ENCODE results near the gene CHST2. TPM values are rescaled to one million over a fixed set of nuclear protein-coding genes. Genes with fewer than 3 reads are reported as not detected.
"Not testable (repeated sequence)": the region's sequence is repeated elsewhere in the genome, so short reads cannot be mapped to it uniquely, and the experiment has no call there.

The CHST2 gene, protein sequence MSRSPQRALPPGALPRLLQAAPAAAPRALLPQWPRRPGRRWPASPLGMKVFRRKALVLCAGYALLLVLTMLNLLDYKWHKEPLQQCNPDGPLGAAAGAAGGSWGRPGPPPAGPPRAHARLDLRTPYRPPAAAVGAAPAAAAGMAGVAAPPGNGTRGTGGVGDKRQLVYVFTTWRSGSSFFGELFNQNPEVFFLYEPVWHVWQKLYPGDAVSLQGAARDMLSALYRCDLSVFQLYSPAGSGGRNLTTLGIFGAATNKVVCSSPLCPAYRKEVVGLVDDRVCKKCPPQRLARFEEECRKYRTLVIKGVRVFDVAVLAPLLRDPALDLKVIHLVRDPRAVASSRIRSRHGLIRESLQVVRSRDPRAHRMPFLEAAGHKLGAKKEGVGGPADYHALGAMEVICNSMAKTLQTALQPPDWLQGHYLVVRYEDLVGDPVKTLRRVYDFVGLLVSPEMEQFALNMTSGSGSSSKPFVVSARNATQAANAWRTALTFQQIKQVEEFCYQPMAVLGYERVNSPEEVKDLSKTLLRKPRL
- total RNA-seq = 13.4 TPM
- long read RNA-seq, partial matches to known transcripts = 0 of 12 reads
- long read RNA-seq, other reads (novel, unspliced or antisense) = 12 of 12 reads

- no peak for DNase-seq (ENCODE audit: low spot score)
Measured at GRCh38 chr3:143119009-143119914, at the start of gene CHST2. Gene CHST2, plus strand, starts transcription at chr3:143119771. Its CDS starts 1,046 bp downstream, at chr3:143120817.

- no peak for DNase-seq (ENCODE audit: low spot score)
Measured at GRCh38 chr3:143070977-143071551, 48.5 kb upstream of the CHST2 start.

GRCh38 chr3:143071776-143072175 is 47.8 kb upstream of the CHST2 start:
- DNase-seq (ENCODE audit: low spot score) = no peak

- not testable (repeated sequence) for DNase-seq (ENCODE audit: low spot score)
Measured at GRCh38 chr3:143072298-143073020, 47.1 kb upstream of the CHST2 start.

DNA sequence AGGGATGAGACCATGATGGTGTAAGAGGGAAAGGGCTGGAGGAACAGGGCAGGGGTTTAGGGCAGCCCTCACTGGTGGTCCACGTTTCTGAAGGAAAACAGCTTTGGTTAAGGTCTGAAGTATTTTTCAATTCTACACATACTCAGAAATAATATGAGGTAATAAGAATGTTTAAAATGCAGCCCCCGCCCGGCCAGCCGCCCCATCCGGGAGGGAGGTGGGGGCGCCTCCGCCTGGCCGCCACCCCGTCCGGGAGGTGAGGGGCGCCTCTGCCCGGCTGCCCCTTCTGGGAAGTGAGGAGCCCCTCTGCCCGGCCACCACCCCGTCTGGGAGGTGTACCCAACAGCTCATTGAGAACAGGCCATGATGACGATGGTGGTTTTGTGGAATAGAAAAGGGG is 46.0 kb upstream of the CHST2 start:
- DNase-seq (ENCODE audit: low spot score) = not testable (repeated sequence)

DNA sequence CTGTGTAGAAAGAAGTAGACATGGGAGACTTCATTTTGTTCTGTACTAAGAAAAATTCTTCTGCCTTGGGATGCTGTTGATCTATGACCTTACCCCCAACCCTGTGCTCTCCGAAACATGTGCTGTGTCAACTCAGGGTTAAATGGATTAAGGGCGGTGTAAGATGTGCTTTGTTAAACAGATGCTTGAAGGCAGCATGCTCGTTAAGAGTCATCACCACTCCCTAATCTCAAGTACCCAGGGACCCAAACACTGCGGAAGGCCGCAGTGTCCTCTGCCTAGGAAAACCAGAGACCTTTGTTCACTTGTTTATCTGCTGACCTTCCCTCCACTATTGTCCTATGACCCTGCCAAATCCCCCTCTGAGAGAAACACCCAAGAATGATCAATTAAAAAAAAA is 45.6 kb upstream of the CHST2 start:
- DNase-seq (ENCODE audit: low spot score) = not testable (repeated sequence)

DNA sequence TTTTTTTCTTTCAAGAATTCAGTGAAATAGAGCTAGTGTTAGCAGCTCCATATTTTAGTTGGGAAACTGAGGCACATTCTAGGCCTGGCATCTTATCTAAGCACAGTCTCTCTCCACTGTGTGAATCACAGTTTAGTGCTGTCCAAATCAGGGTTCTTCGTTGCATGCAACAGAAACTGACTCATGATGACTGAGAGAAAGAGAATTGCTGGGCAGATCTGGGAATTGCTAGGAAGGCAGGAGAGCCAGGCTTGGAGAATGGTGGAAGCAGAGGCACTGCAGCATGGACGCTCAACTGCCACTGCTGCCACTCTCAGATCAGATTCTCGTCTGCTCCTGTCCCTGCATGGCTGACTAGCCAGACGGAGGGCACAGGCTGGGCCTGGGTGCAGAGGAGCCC is 40.7 kb upstream of the CHST2 start:
- no peak for DNase-seq (ENCODE audit: low spot score)

GRCh38 chr3:143080196-143080595 is 39.4 kb upstream of the CHST2 start:
- DNase-seq (ENCODE audit: low spot score) = no peak

GRCh38 chr3:143081365-143081764 is 38.2 kb upstream of the CHST2 start:
- DNase-seq (ENCODE audit: low spot score) = no peak

- DNase-seq (ENCODE audit: low spot score) = no peak
Measured at GRCh38 chr3:143081844-143082778, 37.5 kb upstream of the CHST2 start.

DNA sequence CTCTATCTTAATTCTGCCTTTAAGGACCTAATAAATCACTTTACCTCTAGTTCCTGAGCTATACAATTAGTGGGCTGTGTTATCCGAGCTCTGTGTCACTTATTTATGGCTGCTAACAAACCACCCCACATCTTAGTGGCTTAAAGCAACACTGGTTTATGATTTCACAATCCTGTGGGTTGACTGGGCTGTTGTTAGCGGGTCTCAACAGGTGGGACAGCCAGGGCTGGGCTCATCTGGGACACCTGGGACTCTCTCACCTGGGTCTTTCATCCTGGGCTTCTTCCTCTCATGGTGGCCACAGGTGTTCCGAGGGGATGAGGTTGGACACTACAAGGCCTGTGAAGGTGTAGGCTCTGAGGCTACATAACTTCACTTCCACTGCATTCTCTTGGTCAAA is 35.8 kb upstream of the CHST2 start:
- DNase-seq (ENCODE audit: low spot score) = no peak

DNA sequence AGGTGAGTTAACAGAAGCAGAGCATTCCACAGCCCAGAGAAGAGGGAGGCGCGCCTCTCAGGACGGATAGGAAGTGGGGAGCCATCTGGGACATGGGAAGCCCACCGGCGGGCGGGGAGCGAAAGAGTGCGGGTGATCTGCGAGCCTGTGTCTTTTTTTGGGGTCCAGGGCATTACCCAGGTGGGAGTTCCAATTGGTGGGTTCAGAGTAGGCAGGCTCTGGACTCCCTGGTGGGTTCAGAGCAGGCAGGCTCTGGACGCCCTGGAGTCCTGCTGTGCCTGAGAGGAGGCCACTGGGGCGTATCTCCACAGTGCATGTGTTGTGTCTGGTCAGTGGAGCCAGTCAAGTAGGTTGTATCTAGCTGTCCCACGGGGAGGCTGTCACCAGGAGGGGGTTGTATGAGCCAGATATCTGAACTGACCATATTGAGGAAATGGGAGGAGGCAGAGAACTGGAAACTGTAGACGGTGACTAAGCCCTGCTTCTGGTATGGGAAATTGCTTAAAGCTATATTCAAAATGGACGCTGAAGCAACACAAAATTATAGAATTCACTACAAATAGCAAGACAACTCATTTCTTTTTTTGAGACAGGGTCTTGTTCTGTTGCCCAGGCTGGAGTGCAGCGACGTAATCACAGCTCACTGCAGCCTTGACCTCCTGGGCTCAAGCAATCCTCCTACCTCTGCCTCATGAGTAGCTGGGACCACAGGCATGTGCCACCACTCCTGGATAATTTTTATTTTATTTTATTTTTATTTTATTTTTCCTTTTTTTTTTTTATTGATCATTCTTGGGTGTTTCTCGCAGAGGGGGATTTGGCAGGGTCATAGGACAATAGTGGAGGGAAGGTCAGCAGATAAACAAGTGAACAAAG is 34.5 kb upstream of the CHST2 start:
- no peak for DNase-seq (ENCODE audit: low spot score)

DNA sequence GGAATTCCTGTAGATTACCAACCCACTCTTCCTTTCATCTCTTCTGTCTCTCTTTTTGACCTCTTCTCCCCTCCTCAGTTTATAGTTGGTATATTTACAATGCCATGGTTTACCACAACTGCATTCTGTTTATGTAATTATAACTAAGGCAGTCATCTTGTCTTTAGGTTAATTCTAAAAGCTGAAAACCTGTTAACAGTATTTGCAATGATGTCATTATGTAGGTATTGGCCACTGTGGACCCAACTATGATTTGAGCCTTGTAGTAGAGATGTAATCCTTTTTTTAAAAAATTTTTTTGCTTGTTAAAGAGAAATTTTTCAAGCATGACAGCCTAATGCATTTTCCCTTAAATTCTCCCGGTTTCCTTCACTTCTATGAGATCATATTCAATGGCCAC is 30.7 kb upstream of the CHST2 start:
- no peak for DNase-seq (ENCODE audit: low spot score)

- DNase-seq (ENCODE audit: low spot score) = no peak
Measured at GRCh38 chr3:143089965-143090364, 29.6 kb upstream of the CHST2 start.

DNA sequence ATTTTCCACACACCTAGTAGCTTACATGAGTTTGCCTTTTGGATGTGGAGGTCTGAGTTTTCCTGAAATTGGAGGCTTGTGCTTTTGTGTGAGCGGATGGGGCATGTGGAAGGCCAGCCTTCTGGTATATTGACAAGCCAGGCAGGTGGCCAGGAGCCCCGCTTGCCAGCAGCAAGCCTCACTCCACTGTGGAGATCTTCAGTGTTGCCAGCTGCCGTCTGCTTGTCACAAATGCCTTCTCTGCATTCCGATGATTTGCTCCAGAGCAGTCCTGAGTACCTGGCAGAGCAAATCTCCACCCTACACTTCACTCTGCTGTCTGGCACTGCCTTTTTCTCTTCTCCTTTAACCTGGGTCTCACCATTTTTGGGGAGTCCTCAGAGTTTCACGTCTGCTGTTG is 29.1 kb upstream of the CHST2 start:
- DNase-seq (ENCODE audit: low spot score) = no peak

GRCh38 chr3:143090976-143091837 is 28.4 kb upstream of the CHST2 start:
- DNase-seq (ENCODE audit: low spot score) = no peak

GRCh38 chr3:143092191-143092590 is 27.4 kb upstream of the CHST2 start:
- DNase-seq (ENCODE audit: low spot score) = no peak

DNA sequence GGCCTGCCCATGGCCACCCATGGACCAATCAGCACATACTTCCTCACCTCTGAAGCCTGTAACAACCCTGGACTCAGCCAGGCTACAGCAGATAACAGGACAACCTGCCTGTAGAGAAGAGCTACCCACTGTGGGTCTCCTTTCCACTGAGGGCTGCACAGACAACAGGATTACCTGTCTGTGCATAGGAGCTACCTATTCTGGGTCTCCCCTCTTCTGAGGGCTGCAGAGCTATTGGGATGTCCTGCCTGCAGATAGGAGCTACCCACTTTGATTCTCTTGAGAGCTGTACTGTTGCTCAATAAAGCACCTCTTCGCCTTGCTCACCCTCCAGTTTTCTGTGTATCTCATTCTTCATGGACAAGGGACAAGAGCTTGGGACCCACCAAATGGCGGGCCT is 23.8 kb upstream of the CHST2 start:
- no peak for DNase-seq (ENCODE audit: low spot score)
